Measurements from ENCODE around the gene SLC25A48.

SLC25A48 gene

GRCh38 chr5:135839566-135839965, 5.1 kb downstream of the SLC25A48 start:
- peaks cover 4% of the 10 kb centered on the region for H3K27me3 ChIP-seq (replicated peaks; ENCODE audit: control insufficient read depth, insufficient read depth, low read length, poor library complexity, severe bottlenecking)
- H3K4me1 ChIP-seq (ENCODE audit: control insufficient read depth, insufficient read depth, low read length, poor library complexity, severe bottlenecking) = no peaks in the 10 kb centered on the region
- DNase-seq = no peak
- no peak overlapping the region for H3K4me3 ChIP-seq (ENCODE audit: insufficient read depth, low read depth, low read length, poor library complexity, severe bottlenecking)
- H3K36me3 ChIP-seq (ENCODE audit: control insufficient read depth, insufficient read depth, low read length) = no peaks in the 10 kb centered on the region
- no peaks in the 10 kb centered on the region for H3K9me3 ChIP-seq (ENCODE audit: control insufficient read depth, low read length)
- H3K27ac ChIP-seq (ENCODE audit: insufficient read depth, low read length, poor library complexity, severe bottlenecking) = no peak overlapping the region

GRCh38 chr5:135840959-135841358, 6.5 kb downstream of the SLC25A48 start:
- no peaks in the 10 kb centered on the region for H3K9me3 ChIP-seq (ENCODE audit: control insufficient read depth, low read length)
- no peak overlapping the region for H3K27ac ChIP-seq (ENCODE audit: insufficient read depth, low read length, poor library complexity, severe bottlenecking)
- H3K27me3 ChIP-seq (replicated peaks; ENCODE audit: control insufficient read depth, insufficient read depth, low read length, poor library complexity, severe bottlenecking) = no peaks in the 10 kb centered on the region
- H3K4me1 ChIP-seq (ENCODE audit: control insufficient read depth, insufficient read depth, low read length, poor library complexity, severe bottlenecking) = no peaks in the 10 kb centered on the region
- no peak for DNase-seq
- no peak overlapping the region for H3K4me3 ChIP-seq (ENCODE audit: insufficient read depth, low read depth, low read length, poor library complexity, severe bottlenecking)
- no peaks in the 10 kb centered on the region for H3K36me3 ChIP-seq (ENCODE audit: control insufficient read depth, insufficient read depth, low read length)

GRCh38 chr5:135842737-135843136, 8.3 kb downstream of the SLC25A48 start:
- Histone ChIP-seq H3K9me3 (ENCODE audit: control insufficient read depth, low read length) (no peaks in the 10 kb centered on the region), H3K27me3 (replicated peaks; ENCODE audit: control insufficient read depth, insufficient read depth, low read length, poor library complexity, severe bottlenecking) (no peaks in the 10 kb centered on the region), H3K36me3 (ENCODE audit: control insufficient read depth, insufficient read depth, low read length) (no peaks in the 10 kb centered on the region), H3K4me1 (ENCODE audit: control insufficient read depth, insufficient read depth, low read length, poor library complexity, severe bottlenecking) (no peaks in the 10 kb centered on the region), H3K27ac (ENCODE audit: insufficient read depth, low read length, poor library complexity, severe bottlenecking) (no peak overlapping the region), H3K4me3 (ENCODE audit: insufficient read depth, low read depth, low read length, poor library complexity, severe bottlenecking) (no peak overlapping the region)
- no peak for DNase-seq

- H3K27me3 ChIP-seq (replicated peaks; ENCODE audit: control insufficient read depth, insufficient read depth, low read length, poor library complexity, severe bottlenecking) = no peaks in the 10 kb centered on the region
- no peaks in the 10 kb centered on the region for H3K36me3 ChIP-seq (ENCODE audit: control insufficient read depth, insufficient read depth, low read length)
- H3K9me3 ChIP-seq (ENCODE audit: control insufficient read depth, low read length) = no peaks in the 10 kb centered on the region
- H3K27ac ChIP-seq (ENCODE audit: insufficient read depth, low read length, poor library complexity, severe bottlenecking) = no peak overlapping the region
- no peak overlapping the region for H3K4me3 ChIP-seq (ENCODE audit: insufficient read depth, low read depth, low read length, poor library complexity, severe bottlenecking)
- no peak for DNase-seq
- H3K4me1 ChIP-seq (ENCODE audit: control insufficient read depth, insufficient read depth, low read length, poor library complexity, severe bottlenecking) = no peaks in the 10 kb centered on the region
These were observed 9.3 kb downstream of the SLC25A48 start for GRCh38 chr5:135843571-135844337.

- H3K36me3 ChIP-seq (ENCODE audit: control insufficient read depth, insufficient read depth, low read length) = no peaks in the 10 kb centered on the region
- no peak for DNase-seq
- no peak overlapping the region for H3K27ac ChIP-seq (ENCODE audit: insufficient read depth, low read length, poor library complexity, severe bottlenecking)
- no peaks in the 10 kb centered on the region for H3K4me1 ChIP-seq (ENCODE audit: control insufficient read depth, insufficient read depth, low read length, poor library complexity, severe bottlenecking)
- no peaks in the 10 kb centered on the region for H3K27me3 ChIP-seq (replicated peaks; ENCODE audit: control insufficient read depth, insufficient read depth, low read length, poor library complexity, severe bottlenecking)
- H3K4me3 ChIP-seq (ENCODE audit: insufficient read depth, low read depth, low read length, poor library complexity, severe bottlenecking) = no peak overlapping the region
- no peaks in the 10 kb centered on the region for H3K9me3 ChIP-seq (ENCODE audit: control insufficient read depth, low read length)
These were observed 11.8 kb downstream of the SLC25A48 start for GRCh38 chr5:135846311-135846710.

- Histone ChIP-seq H3K27ac (ENCODE audit: insufficient read depth, low read length, poor library complexity, severe bottlenecking) (no peak overlapping the region), H3K36me3 (ENCODE audit: control insufficient read depth, insufficient read depth, low read length) (no peaks in the 10 kb centered on the region), H3K9me3 (ENCODE audit: control insufficient read depth, low read length) (no peaks in the 10 kb centered on the region), H3K4me3 (ENCODE audit: insufficient read depth, low read depth, low read length, poor library complexity, severe bottlenecking) (no peak overlapping the region), H3K4me1 (ENCODE audit: control insufficient read depth, insufficient read depth, low read length, poor library complexity, severe bottlenecking) (no peaks in the 10 kb centered on the region), H3K27me3 (replicated peaks; ENCODE audit: control insufficient read depth, insufficient read depth, low read length, poor library complexity, severe bottlenecking) (no peaks in the 10 kb centered on the region)
- no peak for DNase-seq
These were observed 13.5 kb downstream of the SLC25A48 start for GRCh38 chr5:135847976-135848375.

- Histone ChIP-seq H3K9me3 (ENCODE audit: control insufficient read depth, low read length) (no peaks in the 10 kb centered on the region), H3K36me3 (ENCODE audit: control insufficient read depth, insufficient read depth, low read length) (no peaks in the 10 kb centered on the region), H3K27ac (ENCODE audit: insufficient read depth, low read length, poor library complexity, severe bottlenecking) (no peak overlapping the region), H3K27me3 (replicated peaks; ENCODE audit: control insufficient read depth, insufficient read depth, low read length, poor library complexity, severe bottlenecking) (no peaks in the 10 kb centered on the region), H3K4me3 (ENCODE audit: insufficient read depth, low read depth, low read length, poor library complexity, severe bottlenecking) (no peak overlapping the region), H3K4me1 (ENCODE audit: control insufficient read depth, insufficient read depth, low read length, poor library complexity, severe bottlenecking) (no peaks in the 10 kb centered on the region)
- no peak for DNase-seq
These were observed 15.8 kb downstream of the SLC25A48 start for GRCh38 chr5:135850231-135850630.

GRCh38 chr5:135850671-135851070, 16.2 kb downstream of the SLC25A48 start:
- Histone ChIP-seq H3K9me3 (ENCODE audit: control insufficient read depth, low read length) (no peaks in the 10 kb centered on the region), H3K27me3 (replicated peaks; ENCODE audit: control insufficient read depth, insufficient read depth, low read length, poor library complexity, severe bottlenecking) (no peaks in the 10 kb centered on the region), H3K4me3 (ENCODE audit: insufficient read depth, low read depth, low read length, poor library complexity, severe bottlenecking) (no peak overlapping the region), H3K36me3 (ENCODE audit: control insufficient read depth, insufficient read depth, low read length) (no peaks in the 10 kb centered on the region), H3K27ac (ENCODE audit: insufficient read depth, low read length, poor library complexity, severe bottlenecking) (no peak overlapping the region), H3K4me1 (ENCODE audit: control insufficient read depth, insufficient read depth, low read length, poor library complexity, severe bottlenecking) (no peaks in the 10 kb centered on the region)
- DNase-seq = no peak

GRCh38 chr5:135851186-135851914, 16.9 kb downstream of the SLC25A48 start:
- H3K9me3 ChIP-seq (ENCODE audit: control insufficient read depth, low read length) = no peaks in the 10 kb centered on the region
- H3K4me3 ChIP-seq (ENCODE audit: insufficient read depth, low read depth, low read length, poor library complexity, severe bottlenecking) = no peak overlapping the region
- no peaks in the 10 kb centered on the region for H3K36me3 ChIP-seq (ENCODE audit: control insufficient read depth, insufficient read depth, low read length)
- no peaks in the 10 kb centered on the region for H3K27me3 ChIP-seq (replicated peaks; ENCODE audit: control insufficient read depth, insufficient read depth, low read length, poor library complexity, severe bottlenecking)
- no peak overlapping the region for H3K27ac ChIP-seq (ENCODE audit: insufficient read depth, low read length, poor library complexity, severe bottlenecking)
- DNase-seq = no peak
- no peaks in the 10 kb centered on the region for H3K4me1 ChIP-seq (ENCODE audit: control insufficient read depth, insufficient read depth, low read length, poor library complexity, severe bottlenecking)

Data from effector memory CD4-positive, alpha-beta T cell (primary cell).